ENCODE data around the gene SBSN.

SBSN gene

GRCh38 chr19:35555301-35556005 lies 27.3 kb upstream of the SBSN start:
- H3K4me3 ChIP-seq (ENCODE audit: low read depth, low read length): no peak overlapping the region
- no peak for DNase-seq (ENCODE audit: low read depth)

- no peak overlapping the region for H3K4me3 ChIP-seq (ENCODE audit: low read depth, low read length)
- DNase-seq (ENCODE audit: low read depth): no peak
Observed at GRCh38 chr19:35554076-35554475, 26.0 kb upstream of the SBSN start.

- H3K4me3 ChIP-seq (ENCODE audit: low read depth, low read length): no peak overlapping the region
- no peak for DNase-seq (ENCODE audit: low read depth)
Observed at GRCh38 chr19:35553385-35554000, 25.4 kb upstream of the SBSN start.

- no peak overlapping the region for H3K4me3 ChIP-seq (ENCODE audit: low read depth, low read length)
- DNase-seq (ENCODE audit: low read depth): no peak
Observed at GRCh38 chr19:35552534-35553384, 24.6 kb upstream of the SBSN start.

GRCh38 chr19:35551091-35551810 lies 23.1 kb upstream of the SBSN start:
- DNase-seq (ENCODE audit: low read depth): no peak
- no peak overlapping the region for H3K4me3 ChIP-seq (ENCODE audit: low read depth, low read length)

GRCh38 chr19:35549879-35550523 lies 21.9 kb upstream of the SBSN start:
- no peak overlapping the region for H3K4me3 ChIP-seq (ENCODE audit: low read depth, low read length)
- DNase-seq (ENCODE audit: low read depth): no peak

- no peak for DNase-seq (ENCODE audit: low read depth)
- no peak overlapping the region for H3K4me3 ChIP-seq (ENCODE audit: low read depth, low read length)
Observed at GRCh38 chr19:35549174-35549788, 21.2 kb upstream of the SBSN start.

- peak overlapping the region; percentile 90 for H3K4me3 ChIP-seq (ENCODE audit: low read depth, low read length)
- no peak for DNase-seq (ENCODE audit: low read depth)
Observed at GRCh38 chr19:35546532-35546931, 18.4 kb upstream of the SBSN start.

GRCh38 chr19:35545855-35546381 lies 17.8 kb upstream of the SBSN start:
- DNase-seq (ENCODE audit: low read depth): no peak
- H3K4me3 ChIP-seq (ENCODE audit: low read depth, low read length): peak overlapping the region; percentile 90

- DNase-seq (ENCODE audit: low read depth): peak; percentile 45
- H3K4me3 ChIP-seq (ENCODE audit: low read depth, low read length): peak within 1 kb of the TSS; percentile 90
Observed at GRCh38 chr19:35545001-35545854, 17.1 kb upstream of the SBSN start, which contains the start of gene TMEM147. TMEM147 (plus strand) TSS chr19:35545626; CDS start chr19:35545740, 114 bp downstream.

- DNase-seq (ENCODE audit: low read depth): no peak
Observed at GRCh38 chr19:35544110-35544802, 16.1 kb upstream of the SBSN start.

GRCh38 chr19:35543280-35544109 lies 15.4 kb upstream of the SBSN start:
- H3K4me3 ChIP-seq (ENCODE audit: low read depth, low read length): no peak overlapping the region
- no peak for DNase-seq (ENCODE audit: low read depth)

More at GRCh38 chr19:35544110-35544802, 16.1 kb upstream of the SBSN start:
- H3K4me3 ChIP-seq (ENCODE audit: low read depth, low read length): peak overlapping the region; percentile 90

- DNase-seq (ENCODE audit: low read depth): no peak
- H3K4me3 ChIP-seq (ENCODE audit: low read depth, low read length): no peak overlapping the region
Observed at GRCh38 chr19:35542209-35542608, 14.1 kb upstream of the SBSN start.

- no peak overlapping the region for H3K4me3 ChIP-seq (ENCODE audit: low read depth, low read length)
- no peak for DNase-seq (ENCODE audit: low read depth)
Observed at GRCh38 chr19:35540356-35540927, 12.3 kb upstream of the SBSN start.

GRCh38 chr19:35539850-35540249 lies 11.7 kb upstream of the SBSN start:
- H3K4me3 ChIP-seq (ENCODE audit: low read depth, low read length): no peak overlapping the region
- DNase-seq (ENCODE audit: low read depth): no peak

- no peak overlapping the region for H3K4me3 ChIP-seq (ENCODE audit: low read depth, low read length)
- DNase-seq (ENCODE audit: low read depth): no peak
Observed at GRCh38 chr19:35539314-35539713, 11.2 kb upstream of the SBSN start.

Measured in skeletal muscle cell (primary cell).